ENCODE results near the gene TBK1. TPM values are rescaled to one million over a fixed set of nuclear protein-coding genes. Genes with fewer than 3 reads are reported as not detected.

Gene TBK1
- total and polyA plus RNA-seq, 2 of the 13 experiments (the other 11 are each of a cell fraction or from before 2014, with no cell fraction given) = 10.3 to 25.2 TPM

- no peak for TF ChIP-seq NFAT5 (CRISPR knock-in tag; IDR thresholded peaks at IDR 0.05)
- no peak for TF ChIP-seq NR2F2 (IDR thresholded peaks at IDR 0.05; ENCODE audit: borderline replicate concordance, low read depth)
- TF ChIP-seq ZNF331 (CRISPR knock-in tag; IDR thresholded peaks at IDR 0.05) = peak; percentile 9; the same call in 1 of the 2 replicates
- TF ChIP-seq, protein P1, sequence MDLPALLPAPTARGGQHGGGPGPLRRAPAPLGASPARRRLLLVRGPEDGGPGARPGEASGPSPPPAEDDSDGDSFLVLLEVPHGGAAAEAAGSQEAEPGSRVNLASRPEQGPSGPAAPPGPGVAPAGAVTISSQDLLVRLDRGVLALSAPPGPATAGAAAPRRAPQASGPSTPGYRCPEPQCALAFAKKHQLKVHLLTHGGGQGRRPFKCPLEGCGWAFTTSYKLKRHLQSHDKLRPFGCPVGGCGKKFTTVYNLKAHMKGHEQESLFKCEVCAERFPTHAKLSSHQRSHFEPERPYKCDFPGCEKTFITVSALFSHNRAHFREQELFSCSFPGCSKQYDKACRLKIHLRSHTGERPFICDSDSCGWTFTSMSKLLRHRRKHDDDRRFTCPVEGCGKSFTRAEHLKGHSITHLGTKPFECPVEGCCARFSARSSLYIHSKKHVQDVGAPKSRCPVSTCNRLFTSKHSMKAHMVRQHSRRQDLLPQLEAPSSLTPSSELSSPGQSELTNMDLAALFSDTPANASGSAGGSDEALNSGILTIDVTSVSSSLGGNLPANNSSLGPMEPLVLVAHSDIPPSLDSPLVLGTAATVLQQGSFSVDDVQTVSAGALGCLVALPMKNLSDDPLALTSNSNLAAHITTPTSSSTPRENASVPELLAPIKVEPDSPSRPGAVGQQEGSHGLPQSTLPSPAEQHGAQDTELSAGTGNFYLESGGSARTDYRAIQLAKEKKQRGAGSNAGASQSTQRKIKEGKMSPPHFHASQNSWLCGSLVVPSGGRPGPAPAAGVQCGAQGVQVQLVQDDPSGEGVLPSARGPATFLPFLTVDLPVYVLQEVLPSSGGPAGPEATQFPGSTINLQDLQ (CRISPR knock-in tag; IDR thresholded peaks at IDR 0.05) = 0 out of 2 replicates have a peak, but pooled peaks have one; percentile 51
- TF ChIP-seq ZNF543 (CRISPR knock-in tag; IDR thresholded peaks at IDR 0.05) = no peak; the same call in 1 of the 2 replicates
- TF ChIP-seq ZNF703 (CRISPR knock-in tag; IDR thresholded peaks at IDR 0.05; ENCODE audit: borderline replicate concordance) = no peak
- peak; percentile 18; the same call in 1 of the 2 replicates for TF ChIP-seq BRCA1 (CRISPR knock-in tag; IDR thresholded peaks at IDR 0.05)
- TF ChIP-seq SKI (IDR thresholded peaks at IDR 0.05; ENCODE audit: partially characterized antibody) = peak; percentile 88
- peak; percentile 69 for TF ChIP-seq YY1 (IDR thresholded peaks at IDR 0.05; ENCODE audit: insufficient read depth, insufficient replicate concordance, low read depth, low read length)
- TF ChIP-seq TEAD3 (CRISPR knock-in tag; optimal IDR thresholded peaks at IDR 0.05; ENCODE audit: borderline replicate concordance) = peak; percentile 6
- TF ChIP-seq ADNP (CRISPR knock-in tag; IDR thresholded peaks at IDR 0.05) = no peak
- no peak for TF ChIP-seq ZNF44 (CRISPR knock-in tag; IDR thresholded peaks at IDR 0.05)
- TF ChIP-seq PAX8 (CRISPR knock-in tag; IDR thresholded peaks at IDR 0.05; ENCODE audit: borderline replicate concordance) = no peak
- no peak for TF ChIP-seq NFYC (CRISPR knock-in tag; IDR thresholded peaks at IDR 0.05)
- TF ChIP-seq ZNF124 (CRISPR knock-in tag; IDR thresholded peaks at IDR 0.05) = no peak
- no peak for TF ChIP-seq ZNF512B (CRISPR knock-in tag; IDR thresholded peaks at IDR 0.05; ENCODE audit: borderline replicate concordance)
- no peak for TF ChIP-seq BATF2 (CRISPR knock-in tag; IDR thresholded peaks at IDR 0.05)
- TF ChIP-seq RELA (CRISPR knock-in tag; IDR thresholded peaks at IDR 0.05) = no peak
These were observed at the start of gene TBK1 (continued) for GRCh38 chr12:64451687-64452558.
